Measurements from ENCODE around the gene CREB5. TPM values are rescaled to one million over a fixed set of nuclear protein-coding genes. Genes with fewer than 3 reads are reported as not detected.

The CREB5 gene
- total and polyA plus RNA-seq, 2 of the 8 experiments (the other 6 are each of a cell fraction or from before 2014, with no cell fraction given): 2.4 to 2.7 TPM

DNA sequence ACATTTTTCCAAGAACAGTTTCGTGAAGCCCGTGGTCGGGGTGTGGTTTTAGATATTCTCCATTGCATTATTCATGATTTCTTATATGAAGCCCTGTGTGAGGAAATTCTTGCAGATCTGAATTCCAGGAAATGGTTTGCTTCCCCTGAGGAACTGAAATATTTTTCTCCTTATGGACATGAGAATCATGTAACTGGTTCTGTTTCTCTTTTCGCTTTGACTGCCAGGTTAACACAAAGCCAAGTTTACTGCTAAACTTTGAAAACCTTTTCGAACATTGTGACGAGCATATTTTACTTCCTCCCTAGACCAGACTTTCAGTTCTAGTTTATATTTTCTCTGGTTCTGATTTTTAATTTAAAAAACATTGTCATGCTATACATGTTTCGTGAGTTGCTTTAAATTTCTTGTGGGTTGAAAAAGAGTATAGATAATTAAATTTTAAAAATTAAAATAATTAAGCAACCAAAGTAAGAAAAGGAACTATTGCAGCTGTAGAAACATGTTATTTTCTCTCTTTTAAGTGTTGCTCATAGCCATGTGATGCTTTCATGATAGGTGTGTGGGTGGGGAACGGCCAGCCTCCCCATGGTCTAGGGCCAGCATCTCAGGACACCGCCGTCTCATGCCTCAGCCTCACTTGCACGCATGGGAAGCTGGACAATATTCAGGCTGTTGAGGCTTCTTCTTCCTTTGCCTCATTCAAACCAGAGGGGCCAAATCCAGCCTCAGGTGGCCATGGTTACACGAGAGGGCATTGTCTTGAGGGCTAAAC is 97.1 kb downstream of the CREB5 start:
- Histone ChIP-seq H3K4me1 (replicated peaks in 1 of 4; ENCODE audit: control insufficient read depth in 3 of 4, insufficient read depth in 4 of 4, low read length in 3 of 4) (no peaks in the 10 kb centered on the region), H4K91ac (replicated peaks; ENCODE audit: insufficient read length, low read length) (no peak overlapping the region), H4K5ac (ENCODE audit: insufficient read length, low read depth, low read length) (no peak overlapping the region), H4K8ac (ENCODE audit: extremely low read depth, insufficient read depth, low read length) (no peak overlapping the region), H2BK20ac (ENCODE audit: low read length) (no peak overlapping the region), H3K56ac (replicated peaks; ENCODE audit: insufficient read length, low read depth, low read length) (no peak overlapping the region), H3K36me3 (ENCODE audit: control insufficient read depth in 2 of 4, insufficient read depth in 4 of 4, low read length in 3 of 4) (no peaks in the 10 kb centered on the region), H4K20me1 (replicated peaks in 1 of 2; ENCODE audit: control insufficient read depth in 1 of 2, insufficient read depth in 2 of 2, low read length in 2 of 2) (no peaks in the 10 kb centered on the region), H3K79me1 (ENCODE audit: low read depth, low read length) (no peaks in the 10 kb centered on the region), H3K27me3 (replicated peaks in 1 of 4; ENCODE audit: control insufficient read depth in 3 of 4, extremely low read depth in 1 of 4, insufficient read depth in 3 of 4, low read length in 3 of 4) (no peaks in the 10 kb centered on the region), H3K23ac (ENCODE audit: insufficient read length) (no peak overlapping the region), H3K23me2 (ENCODE audit: low read depth, low read length) (no peaks in the 10 kb centered on the region; the same call in 1 of the 2 replicates), H2AK5ac (ENCODE audit: low read depth, low read length) (no peak overlapping the region), H3K9me3 (ENCODE audit: insufficient read depth in 2 of 2, low read depth in 1 of 2, low read length in 1 of 2) (no peaks in the 10 kb centered on the region), H2AFZ (ENCODE audit: low read length) (no peak overlapping the region), H3K79me2 (ENCODE audit: control insufficient read depth in 1 of 2, insufficient read depth in 2 of 2, low read length in 2 of 2) (no peaks in the 10 kb centered on the region), H3K4ac (replicated peaks; ENCODE audit: insufficient read length, low read depth, low read length) (no peak overlapping the region), H2BK12ac (ENCODE audit: low read depth, low read length) (no peak overlapping the region), H2BK5ac (ENCODE audit: low read depth, low read length) (no peak overlapping the region), H3K27ac (ENCODE audit: low read depth, low read length) (no peak overlapping the region), H3K14ac (ENCODE audit: insufficient read length) (no peak overlapping the region), H3K4me2 (ENCODE audit: insufficient read depth in 1 of 2, low read depth in 2 of 2, low read length in 2 of 2) (no peak overlapping the region), H3K9ac (replicated peaks in 1 of 4; ENCODE audit: extremely low read depth in 1 of 4, low read depth in 3 of 4, low read length in 3 of 4) (no peak overlapping the region), H3K4me3 (ENCODE audit: extremely low read depth in 1 of 4, insufficient read depth in 2 of 4, low read depth in 3 of 4, low read length in 4 of 4) (no peak overlapping the region), H2BK120ac (replicated peaks; ENCODE audit: low read depth, low read length) (no peak overlapping the region), H3K18ac (ENCODE audit: extremely low read depth, low read length) (no peak overlapping the region), H2BK15ac (ENCODE audit: low read length) (no peak overlapping the region)
- WGBS, 2 experiments (ENCODE audit: extremely low coverage in 1 of 2, insufficient coverage in 1 of 2, insufficient read length in 1 of 2, insufficient replicate concordance in 2 of 2, low coverage in 1 of 2, low lambda C conversion rate in 2 of 2, missing lambda C conversion rate in 1 of 2): 95% methylated on average over 12 of the region's 12 CpGs; no CpG with 5 or more reads in 1 of the 2 experiments
- ChIA-PET POLR2A (ENCODE audit: partially characterized antibody) (no interaction called here), CTCF (ENCODE audit: partially characterized antibody) (interaction anchor here (1.4 to 2.1 kb wide), 3 partner anchors 19 to 129 kb away, joined by 3 to 5 read pairs (median 4); no protein-coding TSS in a partner anchor)
- FAIRE-seq: no peak
- no peak for DNase-seq (ENCODE audit: low read depth in 1 of 2, low spot score in 2 of 2)
- TF ChIP-seq HDAC2 (IDR thresholded peaks at IDR 0.05; ENCODE audit: borderline replicate concordance in 1 of 2, low read depth in 2 of 2, low read length in 2 of 2) (no peak), RNF2 (IDR thresholded peaks at IDR 0.05; ENCODE audit: borderline replicate concordance, low read depth, low read length, missing control alignments, poor library complexity, severe bottlenecking) (no peak), KDM1A (IDR thresholded peaks at IDR 0.05; ENCODE audit: borderline replicate concordance, low read length) (no peak), EGR1 (IDR thresholded peaks at IDR 0.05; ENCODE audit: borderline replicate concordance, low read depth, low read length) (no peak), CHD2 (IDR thresholded peaks at IDR 0.05; ENCODE audit: low read length) (no peak), ASH2L (IDR thresholded peaks at IDR 0.05; ENCODE audit: low read length) (no peak), KDM4A (IDR thresholded peaks at IDR 0.05; ENCODE audit: low read depth, low read length, severe bottlenecking) (no peak), SP4 (IDR thresholded peaks at IDR 0.05; ENCODE audit: low read length) (no peak), POLR2AphosphoS5 (IDR thresholded peaks at IDR 0.05; ENCODE audit: low read depth, low read length) (no peak)
- TF ChIP-seq, protein P1, sequence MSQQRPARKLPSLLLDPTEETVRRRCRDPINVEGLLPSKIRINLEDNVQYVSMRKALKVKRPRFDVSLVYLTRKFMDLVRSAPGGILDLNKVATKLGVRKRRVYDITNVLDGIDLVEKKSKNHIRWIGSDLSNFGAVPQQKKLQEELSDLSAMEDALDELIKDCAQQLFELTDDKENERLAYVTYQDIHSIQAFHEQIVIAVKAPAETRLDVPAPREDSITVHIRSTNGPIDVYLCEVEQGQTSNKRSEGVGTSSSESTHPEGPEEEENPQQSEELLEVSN (IDR thresholded peaks at IDR 0.05): no peak
- TF ChIP-seq, protein P2, sequence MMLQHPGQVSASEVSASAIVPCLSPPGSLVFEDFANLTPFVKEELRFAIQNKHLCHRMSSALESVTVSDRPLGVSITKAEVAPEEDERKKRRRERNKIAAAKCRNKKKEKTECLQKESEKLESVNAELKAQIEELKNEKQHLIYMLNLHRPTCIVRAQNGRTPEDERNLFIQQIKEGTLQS (IDR thresholded peaks at IDR 0.05; ENCODE audit: insufficient read depth, low read depth, low read length): no peak
